Stimulated activated CD4-positive, alpha-beta T cell treated with anti-CD3 and anti-CD28 coated beads, Interleukin-15, amount 100 ng/mL, for 1 hour (primary cell): ENCODE results near the gene SEMA3E.
"Not testable (repeated sequence)": the region's sequence is repeated elsewhere in the genome, so short reads cannot be mapped to it uniquely, and the experiment has no call there.

Experiments used
- DNase-seq, 2 donors: peaks; one replicate each; pipeline ENCODE4 v3.0.0-alpha.2; 2020; ENCODE audit warnings: low read depth in 1 of 2, low spot score in 1 of 2

The SEMA3E gene

DNA sequence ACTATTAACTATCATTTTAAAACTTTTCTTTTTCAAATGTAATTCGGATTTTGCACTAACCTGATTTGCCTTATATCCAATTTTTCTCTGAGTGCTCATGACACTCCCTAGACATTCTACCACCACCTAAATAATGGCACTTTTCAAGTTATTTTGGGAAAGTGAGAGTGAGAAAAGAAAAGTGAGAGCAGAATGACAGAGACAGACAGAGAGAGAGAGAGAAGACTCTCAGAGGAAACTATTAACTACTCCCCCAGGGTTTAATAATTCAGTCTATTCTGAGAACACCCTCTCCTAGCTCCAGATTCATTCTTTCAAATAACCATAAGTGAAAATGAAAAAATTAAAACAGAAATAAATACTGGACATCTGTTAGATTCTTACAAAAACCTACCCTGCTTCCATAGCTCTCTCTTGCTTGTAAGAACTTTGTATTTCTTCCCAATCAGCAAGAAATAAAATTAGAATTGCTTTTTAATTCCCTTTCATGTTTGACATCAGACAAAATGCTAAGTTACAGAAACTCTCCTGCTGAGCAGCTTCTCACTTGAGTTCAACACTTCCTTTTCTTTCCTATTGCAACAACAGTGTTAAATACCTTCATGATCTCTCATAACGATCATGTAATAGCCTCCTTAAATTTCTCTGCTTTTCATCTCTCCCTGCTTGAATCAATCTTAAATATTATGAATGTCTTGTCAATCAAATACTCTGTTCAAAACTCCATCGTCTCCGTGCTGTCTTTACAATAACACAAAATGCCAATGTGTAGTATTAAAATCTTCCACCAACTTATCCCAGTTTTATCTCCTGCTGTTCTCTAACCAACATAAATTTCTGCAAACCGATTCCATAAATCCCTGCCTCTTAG is 191.7 kb downstream of the SEMA3E start:
- no peak for DNase-seq

DNA sequence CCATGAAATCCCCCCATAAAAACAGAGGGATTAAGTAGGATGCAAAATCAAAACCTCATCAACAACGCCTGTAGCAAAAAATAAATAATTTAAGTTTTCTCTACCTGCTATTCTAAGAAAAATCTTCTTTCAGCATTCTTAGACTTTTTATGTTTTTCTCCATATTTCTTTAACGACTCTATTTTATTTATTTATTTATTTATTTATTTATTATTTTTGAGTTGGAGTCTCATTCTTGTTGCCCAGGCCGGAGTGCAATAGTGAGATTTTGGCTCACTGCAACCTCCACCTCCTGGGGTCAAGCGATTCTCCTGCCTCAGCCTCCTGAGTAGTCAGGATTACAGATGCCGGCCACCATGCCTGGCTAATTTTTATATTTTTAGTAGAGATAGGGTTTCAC is 192.5 kb downstream of the SEMA3E start:
- no peak for DNase-seq

DNA sequence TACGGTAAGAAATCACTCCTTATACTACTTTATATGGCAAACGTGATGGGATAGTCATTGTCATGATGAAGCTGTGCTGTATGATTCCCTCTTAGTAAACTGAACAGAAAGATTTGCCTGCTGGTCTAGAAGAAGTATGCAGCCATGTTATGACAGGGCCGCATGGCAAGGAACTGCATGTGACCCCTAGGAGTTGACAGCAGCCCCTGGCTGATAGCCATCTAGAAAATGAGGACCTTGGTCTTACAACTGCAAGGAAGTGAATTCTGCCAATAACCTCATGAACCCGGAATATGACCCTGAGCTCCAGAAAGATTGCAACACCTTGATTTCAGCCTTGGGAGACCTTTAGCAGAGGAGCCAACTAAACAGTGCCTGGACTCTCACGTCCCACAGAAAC is 193.3 kb downstream of the SEMA3E start:
- DNase-seq = no peak

DNA sequence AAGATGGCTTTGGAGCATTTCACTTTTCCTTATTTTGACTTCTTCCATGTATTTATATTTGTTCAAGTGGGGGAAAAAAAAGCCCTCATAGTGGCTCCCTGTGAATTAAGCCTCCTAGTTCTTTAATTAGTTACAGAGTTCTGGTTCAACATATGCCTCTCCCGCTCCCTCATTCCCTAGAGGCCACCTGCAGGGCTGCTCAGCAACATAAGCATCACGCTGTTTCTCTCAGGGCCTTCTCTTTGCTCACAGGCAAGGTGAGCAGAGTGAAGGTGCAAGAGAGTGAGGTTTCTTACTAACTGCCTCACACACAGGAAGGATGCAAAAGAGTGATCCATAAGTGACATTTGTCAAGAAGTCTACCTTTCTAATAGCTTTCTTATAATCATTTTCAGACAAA is 196.7 kb downstream of the SEMA3E start:
- DNase-seq = no peak

DNA sequence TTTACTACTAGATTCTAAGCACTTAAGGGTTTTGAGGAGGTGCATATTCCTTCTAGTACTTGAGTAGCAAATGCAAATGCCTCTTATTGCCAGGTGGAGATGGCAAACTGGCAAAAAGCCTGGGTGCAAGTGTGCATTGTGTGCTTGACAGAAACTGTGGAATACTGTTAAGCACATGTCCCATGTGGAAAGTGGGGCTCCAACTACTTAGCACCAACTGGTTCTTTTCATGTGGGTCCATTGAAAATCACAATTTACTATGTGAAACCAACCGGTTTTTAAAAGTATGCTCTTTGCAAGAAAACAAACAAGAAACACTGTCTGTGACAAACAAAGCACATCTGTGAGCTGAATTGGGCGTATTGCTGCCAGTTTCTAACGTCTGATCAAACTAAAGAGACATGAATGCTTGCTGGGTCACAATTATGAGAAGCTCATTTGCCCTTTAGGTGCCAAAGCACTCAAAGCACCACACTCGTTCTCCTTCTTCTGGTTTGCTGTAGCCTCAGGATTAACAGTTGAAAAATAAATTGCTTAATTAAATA is 197.4 kb downstream of the SEMA3E start:
- DNase-seq = no peak

DNA sequence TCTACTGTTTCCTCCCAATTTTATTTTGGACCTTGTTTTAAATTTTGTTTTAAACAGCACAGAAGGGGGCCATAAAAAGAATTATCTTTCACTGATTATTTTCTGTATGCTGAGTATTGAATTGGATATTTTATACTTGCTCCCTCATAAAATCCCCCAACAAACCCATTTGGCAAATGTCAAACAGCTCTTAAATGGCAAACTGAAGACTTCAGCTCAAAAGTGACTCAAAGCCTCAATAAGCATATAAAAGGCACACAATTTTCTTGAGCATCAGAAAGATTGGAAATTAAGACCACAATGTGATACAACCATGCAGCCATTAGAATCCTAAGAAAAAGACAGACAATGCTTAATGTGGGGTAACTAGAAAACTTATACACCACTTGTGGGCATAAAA is 199.2 kb downstream of the SEMA3E start:
- DNase-seq = no peak

DNA sequence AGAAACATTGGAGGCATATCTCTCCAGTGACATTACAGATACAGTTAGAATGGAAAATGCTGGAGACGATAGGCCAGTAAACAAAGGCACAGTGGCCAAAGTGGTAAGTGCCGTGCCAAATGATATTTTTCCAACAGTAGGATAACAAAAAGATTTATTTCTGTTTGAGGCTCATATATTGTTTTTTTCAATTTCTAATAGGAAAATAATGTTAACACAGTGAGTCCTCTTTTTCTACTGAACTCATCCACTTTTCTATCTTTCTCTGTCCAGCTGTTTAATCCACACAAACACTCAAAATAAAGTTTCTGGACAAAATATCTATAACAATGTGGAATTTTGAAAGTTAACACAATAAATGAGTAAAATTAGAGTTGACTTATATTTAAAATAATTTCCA is 201.3 kb downstream of the SEMA3E start:
- DNase-seq = no peak

DNA sequence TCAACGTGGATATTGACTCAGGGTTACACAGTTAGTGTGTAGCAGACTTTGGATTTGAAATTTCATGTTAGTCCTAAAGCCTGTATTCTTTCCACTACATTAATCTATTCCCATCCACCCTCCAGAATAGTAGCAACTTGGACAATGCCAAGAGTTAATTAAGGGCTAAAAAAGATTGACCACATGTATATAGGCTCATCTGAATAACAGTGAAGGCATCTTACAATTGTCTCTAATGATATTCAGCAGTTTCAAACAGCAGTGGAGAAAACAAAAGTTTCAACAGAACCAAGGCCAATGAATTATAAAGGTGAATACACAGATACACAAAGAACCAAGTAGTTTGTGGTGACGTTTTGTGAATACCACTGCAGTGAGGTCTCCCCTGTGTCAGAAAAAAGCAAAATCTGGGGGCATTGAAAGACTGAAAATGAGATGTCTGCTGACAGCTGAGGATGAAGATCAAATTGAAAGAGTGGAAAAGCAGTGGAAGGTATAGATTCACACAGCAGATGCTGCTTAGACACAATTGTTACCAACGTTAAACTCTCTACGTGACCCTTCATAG is 202.8 kb downstream of the SEMA3E start:
- no peak for DNase-seq

DNA sequence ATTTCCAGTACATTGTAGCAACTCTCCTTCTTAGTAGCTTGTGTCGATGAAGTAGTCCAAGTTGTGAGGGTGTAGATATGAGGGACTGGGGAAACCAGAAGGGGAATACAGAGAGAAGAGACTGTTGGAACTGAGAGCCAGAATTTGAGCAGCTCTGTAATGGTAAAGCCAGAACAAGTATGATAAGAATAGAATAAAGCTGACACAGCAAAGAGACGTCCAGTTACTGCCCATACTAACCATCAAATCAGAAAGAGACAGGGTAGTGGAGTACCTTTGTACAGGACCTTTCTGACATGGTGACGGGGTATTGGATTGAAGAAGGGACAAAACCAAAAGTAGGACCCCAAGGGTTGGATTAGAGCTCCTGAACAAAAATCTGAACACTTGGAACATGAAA is 206.0 kb downstream of the SEMA3E start:
- no peak for DNase-seq

DNA sequence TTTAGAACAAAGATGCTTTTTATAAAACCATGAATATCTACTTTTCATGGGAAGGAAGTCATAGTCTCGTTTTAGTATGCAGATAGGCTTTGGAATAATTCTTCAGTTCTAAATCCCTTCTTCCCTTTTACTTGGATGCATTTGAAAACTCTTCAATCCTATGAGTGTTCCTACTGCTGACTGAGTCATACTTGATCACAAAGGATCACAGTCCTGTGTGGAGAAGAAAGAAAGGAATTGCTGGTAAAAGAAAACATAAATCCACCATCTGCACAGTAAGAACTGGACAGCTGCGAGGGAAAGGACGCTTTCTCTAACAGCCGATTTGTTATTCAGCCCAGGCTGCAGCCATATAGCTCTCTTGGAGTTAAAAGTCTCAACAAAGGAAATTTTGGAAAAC is 209.9 kb downstream of the SEMA3E start:
- DNase-seq = no peak

DNA sequence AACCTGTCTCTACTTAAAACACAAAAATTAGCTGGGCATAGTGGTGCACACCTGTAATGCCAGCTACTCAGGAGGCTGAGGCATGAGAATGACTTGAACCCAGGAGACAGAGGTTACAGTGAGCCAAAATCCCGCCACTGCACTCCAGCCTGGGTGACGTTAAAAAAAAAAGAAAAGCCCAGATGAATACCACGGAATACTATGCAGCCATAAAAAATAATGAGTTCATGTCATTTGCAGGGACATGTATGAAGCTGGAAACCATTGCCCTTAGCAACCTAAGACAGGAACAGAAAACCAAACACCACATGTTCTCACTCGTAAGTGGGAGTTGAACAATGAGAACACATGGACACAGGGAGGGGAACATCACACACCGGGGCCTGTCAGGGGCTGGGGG is 218.7 kb downstream of the SEMA3E start:
- not testable (repeated sequence) for DNase-seq

DNA sequence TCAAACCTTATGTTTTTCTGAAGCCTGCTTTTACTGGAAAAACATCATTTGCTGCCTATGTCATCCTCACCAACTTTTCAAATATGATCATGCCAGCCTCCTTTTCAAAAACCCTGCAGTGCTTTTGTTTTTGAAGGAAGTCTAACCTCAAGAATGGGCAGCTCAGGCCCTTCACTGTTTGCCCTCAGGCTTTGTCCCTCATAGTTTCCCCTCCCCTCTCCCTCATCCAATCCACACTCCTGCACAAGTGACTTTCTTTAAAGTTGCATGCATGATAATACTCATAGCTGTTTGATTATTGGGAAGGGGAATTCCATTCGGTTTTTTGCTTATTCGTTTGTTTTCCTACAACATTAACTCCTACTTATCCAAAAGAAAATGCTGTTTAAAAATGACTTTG is 219.4 kb downstream of the SEMA3E start:
- DNase-seq = no peak

DNA sequence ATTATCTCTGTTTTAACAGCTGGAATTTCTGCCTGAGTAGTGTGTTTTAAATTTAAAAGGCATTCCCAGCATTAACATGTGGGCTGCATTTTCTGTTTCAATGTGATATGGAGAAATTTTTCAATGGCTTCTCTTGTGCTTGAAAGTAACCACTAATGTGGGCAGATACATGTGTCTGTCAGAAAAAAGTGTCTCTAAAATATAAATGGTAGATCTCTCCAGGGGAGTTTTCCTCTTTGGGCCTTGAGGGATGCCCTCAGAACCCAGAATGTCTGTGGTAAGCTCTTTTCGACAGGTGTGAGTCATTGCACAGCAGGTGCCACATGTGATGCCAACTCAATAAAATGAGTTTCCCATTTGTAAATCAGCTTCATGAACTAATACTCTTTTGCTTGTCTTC is 221.1 kb downstream of the SEMA3E start:
- DNase-seq = no peak

DNA sequence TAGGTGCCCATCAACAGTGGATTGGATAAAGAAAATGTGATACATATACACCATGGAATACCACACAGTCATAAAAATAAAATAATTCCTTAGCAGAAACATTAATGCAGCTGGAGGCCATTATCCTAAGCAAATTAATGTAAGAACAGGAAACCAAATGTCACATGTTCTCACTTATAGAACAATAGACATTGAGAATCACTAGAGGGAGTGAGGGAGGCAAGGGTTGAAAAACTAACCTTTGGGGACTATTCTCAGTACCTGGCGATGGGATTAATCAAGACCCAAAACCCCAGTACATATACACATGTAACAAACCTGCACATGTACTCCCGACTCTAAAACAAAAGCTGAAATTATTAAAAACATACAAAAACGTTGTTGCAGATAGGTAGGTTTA is 222.6 kb downstream of the SEMA3E start:
- no peak for DNase-seq

DNA sequence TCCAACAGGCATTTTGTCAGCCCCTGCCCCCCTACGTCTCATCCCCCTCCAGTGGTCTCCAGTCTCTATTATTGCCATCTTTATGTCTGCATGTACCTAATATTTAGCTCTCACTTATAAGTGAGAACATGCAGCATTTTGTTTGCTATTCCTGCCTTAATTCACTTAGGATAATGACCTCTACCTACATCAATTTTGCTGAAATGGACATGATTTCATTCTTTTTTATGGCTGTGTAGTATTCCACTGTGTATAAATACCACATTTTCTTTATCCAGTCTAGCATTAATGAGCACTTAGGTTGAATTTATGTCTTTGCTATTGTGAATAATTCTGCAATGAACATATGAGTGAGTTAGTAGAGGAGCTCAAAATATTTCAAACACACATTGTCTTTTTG is 229.9 kb downstream of the SEMA3E start:
- no peak for DNase-seq

DNA sequence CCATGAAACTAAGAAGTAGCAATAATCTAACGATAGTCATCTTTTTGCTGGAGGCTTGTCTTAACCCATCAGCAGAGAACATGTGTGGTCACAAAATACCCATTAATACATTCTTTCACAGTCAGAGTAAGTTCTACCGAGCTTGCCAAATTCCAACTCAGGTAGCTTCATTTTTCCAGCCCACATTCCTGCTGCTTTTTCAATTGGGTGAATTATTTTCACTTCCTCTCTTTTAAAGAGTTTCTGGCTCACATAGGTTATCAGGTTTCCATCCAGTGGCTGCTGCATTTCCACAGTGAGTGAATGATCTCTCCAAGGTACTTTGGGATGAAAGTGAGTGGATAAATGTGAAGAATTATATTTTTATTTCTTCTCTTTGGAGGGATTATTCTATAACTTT is 233.1 kb downstream of the SEMA3E start:
- no peak for DNase-seq

DNA sequence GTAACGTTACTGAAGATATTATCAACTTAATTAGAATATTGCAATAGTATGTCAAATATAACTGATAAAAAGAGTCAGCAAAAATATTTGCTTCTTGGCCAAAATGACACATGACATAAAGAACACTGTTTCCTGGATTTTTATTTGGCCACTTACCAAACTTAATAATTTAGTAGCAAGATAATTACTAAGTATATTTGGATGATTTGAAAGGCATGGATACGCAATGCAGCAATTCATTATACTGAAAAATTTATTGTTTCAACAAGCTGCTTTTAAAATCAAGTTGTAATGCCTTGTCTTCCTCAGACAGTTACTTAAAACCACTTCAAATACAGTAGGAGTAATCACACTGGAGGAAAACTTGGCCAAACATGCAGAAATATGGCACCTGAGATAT is 234.0 kb downstream of the SEMA3E start:
- DNase-seq = no peak

DNA sequence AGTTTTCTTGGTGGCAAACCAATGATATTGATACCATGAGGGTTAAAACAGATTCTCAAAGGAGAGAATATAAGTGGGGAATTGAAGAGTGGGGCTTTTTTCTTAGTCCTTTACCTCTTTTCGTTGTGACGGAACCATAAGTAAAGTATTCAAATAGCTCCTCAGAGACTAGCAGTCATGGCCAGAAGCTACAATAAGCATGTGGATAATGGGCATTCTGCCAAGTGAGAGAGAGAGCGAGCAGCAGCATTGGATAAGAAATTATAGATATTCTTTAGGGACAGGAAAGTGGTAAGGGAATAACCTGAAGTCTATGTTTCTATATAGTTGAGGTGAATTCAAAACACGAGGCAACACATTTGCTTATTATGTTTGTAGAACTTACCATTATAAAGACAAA is 235.1 kb downstream of the SEMA3E start:
- DNase-seq = no peak

DNA sequence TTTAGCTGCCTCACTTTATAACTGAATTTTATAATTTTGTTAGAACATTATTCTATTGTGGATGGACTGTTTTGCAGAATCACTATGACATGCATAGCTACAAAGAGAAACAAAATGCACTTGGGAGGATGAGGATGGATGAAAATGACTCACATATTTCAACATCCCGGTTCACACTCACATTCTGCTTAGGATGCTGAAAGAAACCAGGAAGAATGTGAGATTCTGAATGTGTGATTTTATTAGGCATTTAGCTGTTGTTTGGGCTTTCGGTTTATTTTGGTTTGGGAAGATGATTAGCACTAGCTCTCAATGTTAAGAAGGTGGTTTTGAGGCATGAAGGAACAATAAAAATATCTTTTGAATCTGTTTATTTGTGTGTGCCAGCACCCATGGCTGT is 235.5 kb downstream of the SEMA3E start:
- no peak for DNase-seq

DNA sequence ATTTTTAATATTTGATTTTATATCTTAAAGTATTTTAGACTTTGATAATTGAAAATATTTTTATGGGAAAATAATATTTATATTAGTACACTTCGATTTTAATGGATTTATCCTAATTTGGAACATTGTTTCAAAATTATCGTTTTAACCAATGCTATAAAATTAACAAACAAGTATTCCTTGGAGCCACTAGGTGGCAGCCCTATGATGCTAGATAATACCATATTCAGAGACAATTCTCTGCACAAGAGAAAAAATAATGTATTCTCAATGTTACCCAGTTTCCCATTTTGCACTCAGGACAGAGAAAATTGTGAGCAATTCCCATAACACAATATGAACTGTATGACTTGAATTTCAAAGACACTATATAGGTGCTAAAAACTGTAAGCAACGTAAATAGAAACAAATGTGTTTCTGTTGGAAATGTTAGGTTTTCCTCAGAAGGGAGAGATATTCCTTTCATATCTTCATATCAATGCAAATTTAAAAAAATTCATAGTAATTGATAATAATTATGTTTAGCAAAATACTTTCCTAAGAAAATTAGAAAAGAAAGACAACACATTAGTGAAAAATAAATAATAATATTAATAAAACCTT is 237.8 kb downstream of the SEMA3E start:
- DNase-seq = no peak

DNA sequence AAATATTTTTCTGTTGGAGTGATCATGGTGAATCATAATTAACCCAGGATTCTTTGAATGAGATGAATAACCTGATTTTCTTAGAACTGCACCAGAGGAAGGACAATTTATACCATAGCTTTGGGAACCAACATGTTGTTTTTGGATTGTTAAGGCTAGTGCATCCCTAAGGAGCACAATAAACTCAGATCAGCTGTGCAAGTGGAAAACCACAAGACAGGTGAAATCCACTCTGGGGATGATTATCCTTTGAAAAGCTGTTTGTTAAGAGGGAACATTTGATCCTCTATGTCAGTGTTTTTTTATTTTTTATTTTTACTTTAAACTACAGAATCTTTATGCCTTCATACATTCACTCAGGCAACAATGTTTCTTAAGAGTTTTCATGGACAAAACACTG is 254.2 kb downstream of the SEMA3E start:
- no peak for DNase-seq

DNA sequence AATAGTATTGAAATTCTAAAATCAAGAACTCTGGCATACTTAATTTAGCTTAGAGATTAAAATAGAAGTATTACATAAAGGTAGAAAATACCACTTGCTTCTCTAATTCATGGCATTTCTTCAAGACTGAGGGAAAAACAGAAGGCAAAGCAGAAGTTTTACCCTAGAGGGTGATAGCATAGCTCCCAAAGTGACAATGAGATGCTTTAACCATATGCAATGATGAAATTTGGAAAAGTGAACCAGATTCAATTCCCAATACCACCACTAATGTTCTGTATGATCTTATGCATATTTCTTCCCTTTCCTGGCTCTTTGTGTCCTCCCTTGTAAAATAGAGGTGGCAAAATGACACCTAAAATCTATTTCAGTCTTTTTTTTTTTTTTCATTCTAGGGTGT is 260.5 kb downstream of the SEMA3E start:
- DNase-seq = no peak
